HL-60 (cell line): ENCODE data around the gene KCNAB1.

ENCODE experiments used
- CTCF ChIP-seq: IDR thresholded peaks from one replicate; pipeline ENCODE4 v1.5.1; 2011; ENCODE audit warnings: low read length, control low read depth, inconsistent platforms; ENCODE audit not compliant: insufficient read depth
- GABPA ChIP-seq: IDR thresholded peaks from 2 replicates; pipeline ENCODE4 v1.6.1; 2012; ENCODE audit warnings: low read depth
- POLR2AphosphoS5 ChIP-seq: IDR thresholded peaks from 2 replicates; pipeline ENCODE4 v1.6.1; 2012; ENCODE audit warnings: low read depth
- REST ChIP-seq: IDR thresholded peaks from 2 replicates; pipeline ENCODE4 v1.6.1; 2012; ENCODE audit warnings: low read depth; ENCODE audit not compliant: insufficient replicate concordance
- SPI1 ChIP-seq: IDR thresholded peaks from 2 replicates; pipeline ENCODE4 v1.6.1; 2012; ENCODE audit warnings: low read depth, mild to moderate bottlenecking, borderline replicate concordance

GRCh38 chr3:156535162-156535627, 414.8 kb downstream of the KCNAB1 start:
- peak; percentile 1 for TF ChIP-seq CTCF
- TF ChIP-seq POLR2AphosphoS5 = peak; percentile 26; the same call in 1 of the 2 replicates
- no peak for TF ChIP-seq REST
- no peak for TF ChIP-seq SPI1
- TF ChIP-seq GABPA = no peak
